GM12801 (cell line): Measurements from ENCODE around the gene DMKN.

Source experiments
- TF ChIP-seq, protein P1 (sequence below): IDR thresholded peaks from one replicate; pipeline ENCODE4 v1.5.1; 2011; ENCODE audit warnings: control low read depth; ENCODE audit not compliant: insufficient read length; ENCODE audit errors: extremely low read depth

DMKN gene

DNA sequence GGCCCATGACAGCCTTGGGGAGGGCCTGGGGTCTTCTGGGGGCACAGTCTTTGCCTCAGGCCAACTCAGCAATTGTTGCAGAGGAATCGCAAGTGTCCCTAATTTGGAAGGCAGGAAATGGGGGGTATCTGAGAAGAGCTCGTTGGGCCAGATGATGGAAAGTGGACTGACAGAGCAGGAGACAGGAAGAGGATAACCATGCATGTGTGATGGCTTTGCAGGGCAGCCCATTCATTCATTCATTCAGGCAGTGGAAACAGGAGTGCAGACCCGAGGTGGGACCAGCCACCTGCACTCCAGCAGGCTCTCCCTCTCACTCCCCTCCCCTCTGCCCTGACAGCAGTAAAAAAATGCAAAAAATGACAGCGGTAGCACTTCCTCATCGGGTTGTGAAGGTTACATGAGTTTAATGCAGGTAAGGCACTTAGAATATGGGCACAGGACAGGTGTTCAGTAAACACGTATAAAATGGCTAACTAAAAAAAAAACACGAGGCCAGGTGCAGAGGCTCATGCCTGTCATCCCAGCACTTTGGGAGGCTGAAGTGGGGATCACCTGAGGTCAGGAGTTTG, 27.0 kb upstream of the DMKN start:
- TF ChIP-seq, protein P1, sequence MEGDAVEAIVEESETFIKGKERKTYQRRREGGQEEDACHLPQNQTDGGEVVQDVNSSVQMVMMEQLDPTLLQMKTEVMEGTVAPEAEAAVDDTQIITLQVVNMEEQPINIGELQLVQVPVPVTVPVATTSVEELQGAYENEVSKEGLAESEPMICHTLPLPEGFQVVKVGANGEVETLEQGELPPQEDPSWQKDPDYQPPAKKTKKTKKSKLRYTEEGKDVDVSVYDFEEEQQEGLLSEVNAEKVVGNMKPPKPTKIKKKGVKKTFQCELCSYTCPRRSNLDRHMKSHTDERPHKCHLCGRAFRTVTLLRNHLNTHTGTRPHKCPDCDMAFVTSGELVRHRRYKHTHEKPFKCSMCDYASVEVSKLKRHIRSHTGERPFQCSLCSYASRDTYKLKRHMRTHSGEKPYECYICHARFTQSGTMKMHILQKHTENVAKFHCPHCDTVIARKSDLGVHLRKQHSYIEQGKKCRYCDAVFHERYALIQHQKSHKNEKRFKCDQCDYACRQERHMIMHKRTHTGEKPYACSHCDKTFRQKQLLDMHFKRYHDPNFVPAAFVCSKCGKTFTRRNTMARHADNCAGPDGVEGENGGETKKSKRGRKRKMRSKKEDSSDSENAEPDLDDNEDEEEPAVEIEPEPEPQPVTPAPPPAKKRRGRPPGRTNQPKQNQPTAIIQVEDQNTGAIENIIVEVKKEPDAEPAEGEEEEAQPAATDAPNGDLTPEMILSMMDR, result no peak

DNA sequence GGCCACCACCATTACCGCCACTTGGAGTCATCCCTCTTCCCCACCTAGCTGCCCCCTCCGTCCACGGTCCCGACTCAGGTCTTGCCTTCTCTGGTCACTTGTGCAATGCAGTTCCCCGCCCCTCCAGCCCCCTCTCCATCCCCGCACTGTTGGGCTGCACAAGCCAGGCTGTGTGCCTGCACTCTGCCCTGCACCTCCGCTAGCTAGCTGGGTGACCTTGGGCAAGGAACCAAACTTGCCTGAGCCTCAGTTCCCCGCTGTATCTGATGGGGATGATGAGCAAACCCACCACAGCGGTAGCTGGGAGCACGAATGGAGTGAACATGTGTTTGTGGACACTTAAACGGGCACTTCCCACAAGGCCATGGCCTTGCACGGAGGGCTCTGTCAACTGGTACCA, 26.4 kb upstream of the DMKN start:
- TF ChIP-seq, protein P1, result no peak

DNA sequence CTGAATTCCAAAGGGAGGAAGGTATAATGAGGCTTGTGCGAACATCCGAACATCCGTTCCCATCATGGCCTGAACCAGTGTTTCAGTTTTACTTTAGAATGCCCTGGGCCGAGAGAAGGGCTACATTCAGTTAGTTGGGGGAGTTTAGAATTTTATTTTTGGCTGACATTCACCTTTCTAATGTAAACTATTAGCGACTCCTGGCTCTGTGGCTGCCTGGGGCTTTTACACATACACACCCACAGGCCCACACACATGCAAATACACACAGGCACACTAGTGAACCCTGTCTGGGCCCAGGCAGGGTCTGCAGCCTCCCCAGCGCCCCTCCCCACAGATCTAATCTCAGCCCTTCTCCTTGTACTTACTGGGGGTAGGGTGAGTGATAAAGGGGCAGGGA, 25.9 kb upstream of the DMKN start:
- TF ChIP-seq, protein P1, result no peak

DNA sequence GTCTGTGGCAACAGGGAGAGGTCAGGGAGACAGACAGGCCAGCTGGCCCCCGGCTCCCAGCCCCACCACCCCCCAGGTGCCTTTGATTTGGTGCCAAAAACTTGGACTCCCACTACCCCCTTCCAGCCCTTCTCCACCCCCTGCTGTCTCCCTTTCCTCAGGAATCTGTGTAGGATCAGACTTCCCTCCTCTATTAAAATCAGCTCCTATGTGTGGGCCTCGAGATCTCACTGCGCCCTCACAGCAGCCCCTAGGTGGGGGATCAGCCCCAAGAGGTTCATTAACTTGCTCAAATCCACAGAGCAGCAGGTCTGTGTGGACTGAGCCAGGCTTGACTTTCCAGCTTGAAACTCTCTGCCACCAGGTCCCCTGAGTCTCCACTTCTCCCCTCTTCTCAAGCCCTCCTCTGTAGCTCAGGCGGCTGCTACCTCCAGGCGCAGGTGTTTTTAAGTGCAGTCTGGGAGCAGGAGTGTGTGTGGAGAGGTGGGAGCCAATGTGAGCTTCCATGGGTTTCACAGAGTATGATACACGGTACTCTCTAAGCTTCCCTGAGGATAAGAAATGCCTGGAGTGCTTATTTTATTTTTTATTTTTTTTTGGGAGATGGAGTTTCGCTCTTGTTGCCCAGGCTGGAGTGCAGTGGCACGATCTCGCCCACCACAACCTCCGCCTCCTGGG, 21.5 kb upstream of the DMKN start:
- TF ChIP-seq, protein P1, result no peak

DNA sequence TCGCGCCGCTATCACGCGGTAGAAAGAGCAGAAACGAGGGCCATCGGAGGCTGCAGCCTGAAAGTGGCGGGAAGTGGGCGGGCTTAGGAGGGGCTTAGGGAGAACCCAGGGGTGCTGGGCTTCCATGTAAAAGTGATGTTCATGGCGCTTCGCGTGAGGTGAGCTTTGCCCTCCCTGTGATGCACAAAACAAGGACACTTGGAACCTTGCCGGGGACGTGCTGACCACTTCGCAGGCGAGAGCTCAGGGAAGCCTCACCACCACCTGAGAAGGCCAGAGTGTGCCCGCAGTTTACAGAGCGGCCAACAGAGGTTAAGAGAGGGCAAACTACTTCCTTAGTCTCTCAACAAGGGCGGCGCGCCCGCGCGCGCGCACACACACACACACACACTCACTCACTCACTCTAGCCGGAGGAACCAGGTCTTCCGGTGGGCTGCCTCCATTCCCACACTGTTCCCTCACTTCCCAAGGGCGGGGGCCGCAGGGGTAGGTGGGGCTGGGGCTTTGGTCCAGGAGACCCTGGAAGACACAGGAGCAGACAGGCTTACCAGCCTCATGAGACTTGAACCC, 20.5 kb upstream of the DMKN start:
- TF ChIP-seq, protein P1, result no peak

DNA sequence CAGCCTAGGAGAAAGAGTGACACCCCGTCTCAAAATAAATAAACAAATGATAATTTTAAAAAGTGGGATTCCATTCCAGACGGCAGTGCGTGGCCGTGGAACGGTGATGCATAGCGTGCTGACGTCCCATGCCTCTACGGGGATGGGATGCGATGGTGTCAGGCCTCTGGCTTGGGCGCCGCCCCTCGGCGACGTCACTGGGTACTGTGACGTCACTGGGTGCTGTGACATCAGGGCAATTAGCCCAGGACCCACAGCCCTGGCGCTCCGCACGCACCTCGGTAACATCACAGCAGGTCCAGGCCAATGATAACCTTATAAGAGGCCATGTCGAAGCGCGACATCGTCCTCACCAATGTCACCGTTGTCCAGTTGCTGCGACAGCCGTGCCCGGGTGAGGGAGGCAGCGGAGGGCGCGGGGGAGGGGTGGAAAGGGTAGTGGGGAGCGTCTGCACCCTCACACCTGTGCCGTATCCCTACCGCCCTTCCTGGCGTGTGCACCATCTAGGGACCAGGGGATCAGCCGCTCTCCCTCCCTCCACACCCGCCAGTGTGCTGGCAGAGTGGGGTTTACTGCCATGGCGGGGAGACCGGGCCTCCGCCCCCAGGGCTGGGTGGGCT, 19.9 kb upstream of the DMKN start, which contains the start of gene GAPDHS:
Gene GAPDHS (plus strand): TSS at position 256 of the 621 bp plus-strand sequence. CDS start 72 bp downstream, at position 328.
- TF ChIP-seq, protein P1, result no peak

DNA sequence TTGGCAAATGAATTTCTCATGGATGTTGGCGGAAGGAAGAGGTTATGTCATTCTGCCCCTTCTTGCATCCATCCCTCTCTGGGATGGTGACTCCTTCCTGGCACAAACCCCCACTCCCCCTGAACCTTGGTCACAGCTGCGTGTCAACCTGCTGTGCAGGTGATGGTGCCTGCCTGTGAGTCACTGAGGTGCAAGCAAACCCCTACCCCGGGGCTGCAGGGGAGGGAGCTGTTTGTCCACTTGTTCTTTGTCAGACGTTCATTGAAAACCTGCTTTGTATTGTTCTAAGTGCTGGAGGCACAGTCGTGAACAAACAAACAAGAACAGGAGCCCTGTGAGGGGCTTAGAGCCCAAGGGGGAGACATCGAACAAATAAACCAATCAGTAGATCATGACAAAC, 17.8 kb upstream of the DMKN start:
- TF ChIP-seq, protein P1, result no peak
